ENCODE data around the gene PPP1R3C.

DNA sequence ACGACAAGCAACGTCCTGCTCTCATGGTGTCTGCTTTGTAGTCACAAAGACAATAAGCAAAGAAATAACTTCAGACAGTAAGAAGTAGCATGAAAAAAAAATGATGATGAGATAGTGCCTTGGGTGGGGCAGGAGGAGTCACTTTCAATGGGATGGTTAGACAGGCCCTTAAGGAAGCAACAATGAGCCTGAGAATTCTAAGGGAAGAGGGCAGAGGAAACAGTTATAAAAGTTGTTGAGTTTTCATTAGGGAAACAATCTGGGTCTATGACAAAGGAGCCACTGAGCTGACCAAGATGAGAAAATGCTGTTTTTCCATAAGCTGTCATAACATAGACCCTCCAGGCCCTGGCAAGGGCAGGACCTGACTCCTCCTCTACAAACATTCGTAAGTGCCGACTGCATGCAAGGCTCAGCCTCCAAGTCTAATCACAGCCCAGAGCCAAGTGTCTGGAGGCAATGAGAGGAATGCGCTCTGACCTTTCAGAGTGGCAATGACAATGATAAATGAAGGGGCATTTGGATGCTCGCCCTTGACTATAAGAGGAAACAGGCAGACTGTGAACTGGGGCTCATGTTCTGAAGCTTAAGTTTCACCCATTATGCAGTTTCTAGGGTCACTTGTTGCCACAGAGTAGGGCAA, 43.7 kb downstream of the PPP1R3C start:
- TF ChIP-seq RAD21 (conservative IDR thresholded peaks at IDR 0.05) (no peak), POLR2AphosphoS5 (IDR thresholded peaks at IDR 0.05) (no peak), EP300 (conservative IDR thresholded peaks at IDR 0.05; ENCODE audit: poor library complexity, severe bottlenecking) (no peak), EZH2 (IDR thresholded peaks at IDR 0.05; ENCODE audit: borderline replicate concordance, insufficient read depth, low read length, poor library complexity, severe bottlenecking) (no peak), TAF1 (IDR thresholded peaks at IDR 0.05; ENCODE audit: low read depth) (no peak), MXI1 (conservative IDR thresholded peaks at IDR 0.05; ENCODE audit: poor library complexity, severe bottlenecking) (no peak), SMC3 (conservative IDR thresholded peaks at IDR 0.05; ENCODE audit: poor library complexity) (no peak)
- TF ChIP-seq, protein P1, sequence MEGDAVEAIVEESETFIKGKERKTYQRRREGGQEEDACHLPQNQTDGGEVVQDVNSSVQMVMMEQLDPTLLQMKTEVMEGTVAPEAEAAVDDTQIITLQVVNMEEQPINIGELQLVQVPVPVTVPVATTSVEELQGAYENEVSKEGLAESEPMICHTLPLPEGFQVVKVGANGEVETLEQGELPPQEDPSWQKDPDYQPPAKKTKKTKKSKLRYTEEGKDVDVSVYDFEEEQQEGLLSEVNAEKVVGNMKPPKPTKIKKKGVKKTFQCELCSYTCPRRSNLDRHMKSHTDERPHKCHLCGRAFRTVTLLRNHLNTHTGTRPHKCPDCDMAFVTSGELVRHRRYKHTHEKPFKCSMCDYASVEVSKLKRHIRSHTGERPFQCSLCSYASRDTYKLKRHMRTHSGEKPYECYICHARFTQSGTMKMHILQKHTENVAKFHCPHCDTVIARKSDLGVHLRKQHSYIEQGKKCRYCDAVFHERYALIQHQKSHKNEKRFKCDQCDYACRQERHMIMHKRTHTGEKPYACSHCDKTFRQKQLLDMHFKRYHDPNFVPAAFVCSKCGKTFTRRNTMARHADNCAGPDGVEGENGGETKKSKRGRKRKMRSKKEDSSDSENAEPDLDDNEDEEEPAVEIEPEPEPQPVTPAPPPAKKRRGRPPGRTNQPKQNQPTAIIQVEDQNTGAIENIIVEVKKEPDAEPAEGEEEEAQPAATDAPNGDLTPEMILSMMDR (IDR thresholded peaks at IDR 0.05; ENCODE audit: poor library complexity, severe bottlenecking), result no peak
- TF ChIP-seq, protein P2, sequence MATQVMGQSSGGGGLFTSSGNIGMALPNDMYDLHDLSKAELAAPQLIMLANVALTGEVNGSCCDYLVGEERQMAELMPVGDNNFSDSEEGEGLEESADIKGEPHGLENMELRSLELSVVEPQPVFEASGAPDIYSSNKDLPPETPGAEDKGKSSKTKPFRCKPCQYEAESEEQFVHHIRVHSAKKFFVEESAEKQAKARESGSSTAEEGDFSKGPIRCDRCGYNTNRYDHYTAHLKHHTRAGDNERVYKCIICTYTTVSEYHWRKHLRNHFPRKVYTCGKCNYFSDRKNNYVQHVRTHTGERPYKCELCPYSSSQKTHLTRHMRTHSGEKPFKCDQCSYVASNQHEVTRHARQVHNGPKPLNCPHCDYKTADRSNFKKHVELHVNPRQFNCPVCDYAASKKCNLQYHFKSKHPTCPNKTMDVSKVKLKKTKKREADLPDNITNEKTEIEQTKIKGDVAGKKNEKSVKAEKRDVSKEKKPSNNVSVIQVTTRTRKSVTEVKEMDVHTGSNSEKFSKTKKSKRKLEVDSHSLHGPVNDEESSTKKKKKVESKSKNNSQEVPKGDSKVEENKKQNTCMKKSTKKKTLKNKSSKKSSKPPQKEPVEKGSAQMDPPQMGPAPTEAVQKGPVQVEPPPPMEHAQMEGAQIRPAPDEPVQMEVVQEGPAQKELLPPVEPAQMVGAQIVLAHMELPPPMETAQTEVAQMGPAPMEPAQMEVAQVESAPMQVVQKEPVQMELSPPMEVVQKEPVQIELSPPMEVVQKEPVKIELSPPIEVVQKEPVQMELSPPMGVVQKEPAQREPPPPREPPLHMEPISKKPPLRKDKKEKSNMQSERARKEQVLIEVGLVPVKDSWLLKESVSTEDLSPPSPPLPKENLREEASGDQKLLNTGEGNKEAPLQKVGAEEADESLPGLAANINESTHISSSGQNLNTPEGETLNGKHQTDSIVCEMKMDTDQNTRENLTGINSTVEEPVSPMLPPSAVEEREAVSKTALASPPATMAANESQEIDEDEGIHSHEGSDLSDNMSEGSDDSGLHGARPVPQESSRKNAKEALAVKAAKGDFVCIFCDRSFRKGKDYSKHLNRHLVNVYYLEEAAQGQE (IDR thresholded peaks at IDR 0.05; ENCODE audit: borderline replicate concordance), result no peak
